ENCODE results near the gene SDK1.

Gene SDK1

GRCh38 chr7:3911685-3912084 lies 610.6 kb downstream of the SDK1 start:
- Histone ChIP-seq H2BK5ac (ENCODE audit: low read depth, low read length, poor library complexity, severe bottlenecking) (no peak overlapping the region), H3K4ac (ENCODE audit: low read depth in 1 of 2, low read length in 2 of 2) (no peak overlapping the region), H3K23ac (ENCODE audit: low read length in 2 of 2) (no peak overlapping the region), H3K14ac (ENCODE audit: low read length in 2 of 2) (no peak overlapping the region), H3K36me3 (ENCODE audit: control insufficient read depth in 1 of 2, insufficient read depth in 2 of 2, low read depth in 1 of 2, low read length in 2 of 2) (no peaks in the 10 kb centered on the region), H4K8ac (ENCODE audit: low read length) (no peak overlapping the region), H3K18ac (ENCODE audit: low read depth in 1 of 2, low read length in 2 of 2) (no peak overlapping the region), H2BK12ac (ENCODE audit: low read length in 2 of 2) (no peak overlapping the region), H3K27me3 (ENCODE audit: control insufficient read depth in 1 of 2, insufficient read depth in 1 of 2, low read length in 2 of 2) (no peaks in the 10 kb centered on the region), H3K79me1 (replicated peaks; ENCODE audit: low read length, poor library complexity, severe bottlenecking) (no peaks in the 10 kb centered on the region), H2BK120ac (ENCODE audit: low read depth, low read length) (no peak overlapping the region), H3K4me3 (ENCODE audit: insufficient read depth in 1 of 2, low read depth in 1 of 2, low read length in 2 of 2) (no peak overlapping the region), H3K9me3 (ENCODE audit: control insufficient read depth, low read length) (no peaks in the 10 kb centered on the region), H2AK5ac (ENCODE audit: low read length, severe bottlenecking) (no peak overlapping the region), H3K9ac (ENCODE audit: low read length) (no peak overlapping the region), H2BK15ac (ENCODE audit: low read depth, poor library complexity, severe bottlenecking) (no peak overlapping the region), H3K4me1 (ENCODE audit: control insufficient read depth, insufficient read depth, low read depth, low read length) (peaks cover 12% of the 10 kb centered on the region), H3K27ac (ENCODE audit: low read length, poor library complexity, severe bottlenecking) (no peak overlapping the region), H3K4me2 (ENCODE audit: low read length, poor library complexity, severe bottlenecking) (no peak overlapping the region), H2AFZ (ENCODE audit: low read depth, low read length) (no peak overlapping the region), H4K91ac (ENCODE audit: low read length) (no peak overlapping the region)
- 77% methylated on average over 4 of the region's 4 CpGs for WGBS
- DNase-seq: no peak

DNA sequence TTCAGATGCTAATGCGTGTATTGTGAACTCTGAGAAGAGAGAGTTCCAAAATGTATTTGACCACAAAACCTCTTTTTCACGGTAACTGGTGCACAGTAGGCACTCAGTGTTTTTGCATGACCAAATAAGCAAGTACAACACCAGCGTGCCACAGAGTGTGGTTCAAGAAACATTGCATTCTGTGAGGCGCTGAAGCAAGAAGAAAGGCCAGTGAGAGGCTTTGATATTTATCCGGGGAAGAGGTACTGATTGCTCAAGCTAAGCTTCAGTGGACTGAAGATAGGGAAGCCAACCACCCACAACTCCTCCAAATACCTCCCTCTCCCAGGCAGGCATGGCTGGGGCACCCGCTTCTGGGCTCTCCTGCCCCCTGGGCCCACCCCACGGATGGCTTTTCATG lies 611.2 kb downstream of the SDK1 start:
- DNase-seq: no peak
- H2BK12ac ChIP-seq (ENCODE audit: low read length in 2 of 2): no peak overlapping the region
- no peak overlapping the region for H2BK120ac ChIP-seq (ENCODE audit: low read depth, low read length)
- no peak overlapping the region for H4K8ac ChIP-seq (ENCODE audit: low read length)
- no peak overlapping the region for H3K9ac ChIP-seq (ENCODE audit: low read length)
- no peak overlapping the region for H3K14ac ChIP-seq (ENCODE audit: low read length in 2 of 2)
- H3K27ac ChIP-seq (ENCODE audit: low read length, poor library complexity, severe bottlenecking): no peak overlapping the region
- H2BK15ac ChIP-seq (ENCODE audit: low read depth, poor library complexity, severe bottlenecking): no peak overlapping the region
- H2AFZ ChIP-seq (ENCODE audit: low read depth, low read length): no peak overlapping the region
- no peak overlapping the region for H3K4me2 ChIP-seq (ENCODE audit: low read length, poor library complexity, severe bottlenecking)
- no peaks in the 10 kb centered on the region for H3K36me3 ChIP-seq (ENCODE audit: control insufficient read depth in 1 of 2, insufficient read depth in 2 of 2, low read depth in 1 of 2, low read length in 2 of 2)
- H3K23ac ChIP-seq (ENCODE audit: low read length in 2 of 2): no peak overlapping the region
- H2BK5ac ChIP-seq (ENCODE audit: low read depth, low read length, poor library complexity, severe bottlenecking): no peak overlapping the region
- no peak overlapping the region for H3K18ac ChIP-seq (ENCODE audit: low read depth in 1 of 2, low read length in 2 of 2)
- H3K4me1 ChIP-seq (ENCODE audit: control insufficient read depth, insufficient read depth, low read depth, low read length): peaks cover 12% of the 10 kb centered on the region
- H2AK5ac ChIP-seq (ENCODE audit: low read length, severe bottlenecking): no peak overlapping the region
- H3K4me3 ChIP-seq (ENCODE audit: insufficient read depth in 1 of 2, low read depth in 1 of 2, low read length in 2 of 2): no peak overlapping the region
- H3K4ac ChIP-seq (ENCODE audit: low read depth in 1 of 2, low read length in 2 of 2): no peak overlapping the region
- 96% methylated on average over 4 of the region's 7 CpGs for WGBS
- no peaks in the 10 kb centered on the region for H3K79me1 ChIP-seq (replicated peaks; ENCODE audit: low read length, poor library complexity, severe bottlenecking)
- H4K91ac ChIP-seq (ENCODE audit: low read length): no peak overlapping the region
- no peaks in the 10 kb centered on the region for H3K27me3 ChIP-seq (ENCODE audit: control insufficient read depth in 1 of 2, insufficient read depth in 1 of 2, low read length in 2 of 2)
- no peaks in the 10 kb centered on the region for H3K9me3 ChIP-seq (ENCODE audit: control insufficient read depth, low read length)

DNA sequence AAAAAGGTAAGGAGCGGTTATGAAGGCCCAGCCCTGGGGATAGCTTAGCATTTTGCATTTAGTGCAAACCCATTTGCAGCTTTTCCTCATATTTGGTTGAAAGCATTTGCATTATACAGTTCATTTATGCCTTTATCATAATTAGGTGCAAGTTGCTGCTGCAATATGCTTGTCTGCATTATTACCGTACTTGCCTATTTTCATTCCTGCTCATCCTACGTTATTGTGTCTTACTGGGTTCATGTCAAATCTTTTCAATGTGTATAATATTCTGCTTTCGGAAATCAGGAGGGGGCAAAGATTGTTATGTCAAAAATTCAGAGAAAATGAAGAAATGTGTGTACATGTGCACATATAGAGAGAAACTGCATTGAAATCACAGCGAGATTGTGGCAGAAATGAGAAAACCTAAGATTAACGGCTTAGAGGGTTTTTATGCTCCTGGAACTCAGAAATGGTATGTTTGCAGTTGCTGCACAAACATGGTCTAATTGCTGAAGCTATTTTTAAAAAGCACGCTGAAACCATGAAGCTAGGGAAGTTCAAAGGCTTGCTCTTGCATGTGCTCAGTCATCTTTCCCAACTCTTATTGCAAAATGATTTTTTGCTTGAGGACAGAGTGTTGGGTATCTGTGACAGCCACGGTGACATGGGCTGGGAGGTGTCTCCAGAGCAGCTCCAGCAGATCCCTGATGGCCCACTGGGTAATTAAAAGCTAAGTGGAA lies 613.2 kb downstream of the SDK1 start:
- Histone ChIP-seq H3K27ac (ENCODE audit: low read length, poor library complexity, severe bottlenecking) (no peak overlapping the region), H3K23ac (ENCODE audit: low read length in 2 of 2) (no peak overlapping the region), H3K4me1 (ENCODE audit: control insufficient read depth, insufficient read depth, low read depth, low read length) (peaks cover 11% of the 10 kb centered on the region), H3K4me2 (ENCODE audit: low read length, poor library complexity, severe bottlenecking) (no peak overlapping the region), H2BK5ac (ENCODE audit: low read depth, low read length, poor library complexity, severe bottlenecking) (no peak overlapping the region), H3K18ac (ENCODE audit: low read depth in 1 of 2, low read length in 2 of 2) (no peak overlapping the region), H3K9me3 (ENCODE audit: control insufficient read depth, low read length) (no peaks in the 10 kb centered on the region), H3K79me1 (replicated peaks; ENCODE audit: low read length, poor library complexity, severe bottlenecking) (no peaks in the 10 kb centered on the region), H3K9ac (ENCODE audit: low read length) (no peak overlapping the region), H3K36me3 (ENCODE audit: control insufficient read depth in 1 of 2, insufficient read depth in 2 of 2, low read depth in 1 of 2, low read length in 2 of 2) (peaks cover 0 to 2% of the 10 kb centered on the region in 2 experiments), H3K4me3 (ENCODE audit: insufficient read depth in 1 of 2, low read depth in 1 of 2, low read length in 2 of 2) (no peak overlapping the region), H2BK120ac (ENCODE audit: low read depth, low read length) (no peak overlapping the region), H3K14ac (ENCODE audit: low read length in 2 of 2) (no peak overlapping the region), H3K27me3 (ENCODE audit: control insufficient read depth in 1 of 2, insufficient read depth in 1 of 2, low read length in 2 of 2) (no peaks in the 10 kb centered on the region), H3K4ac (ENCODE audit: low read depth in 1 of 2, low read length in 2 of 2) (no peak overlapping the region), H2BK12ac (ENCODE audit: low read length in 2 of 2) (no peak overlapping the region), H2AK5ac (ENCODE audit: low read length, severe bottlenecking) (no peak overlapping the region), H4K8ac (ENCODE audit: low read length) (no peak overlapping the region), H4K91ac (ENCODE audit: low read length) (no peak overlapping the region), H2BK15ac (ENCODE audit: low read depth, poor library complexity, severe bottlenecking) (no peak overlapping the region), H2AFZ (ENCODE audit: low read depth, low read length) (no peak overlapping the region)
- peak; percentile 24 for DNase-seq
- 97% methylated on average over 8 of the region's 8 CpGs for WGBS

DNA sequence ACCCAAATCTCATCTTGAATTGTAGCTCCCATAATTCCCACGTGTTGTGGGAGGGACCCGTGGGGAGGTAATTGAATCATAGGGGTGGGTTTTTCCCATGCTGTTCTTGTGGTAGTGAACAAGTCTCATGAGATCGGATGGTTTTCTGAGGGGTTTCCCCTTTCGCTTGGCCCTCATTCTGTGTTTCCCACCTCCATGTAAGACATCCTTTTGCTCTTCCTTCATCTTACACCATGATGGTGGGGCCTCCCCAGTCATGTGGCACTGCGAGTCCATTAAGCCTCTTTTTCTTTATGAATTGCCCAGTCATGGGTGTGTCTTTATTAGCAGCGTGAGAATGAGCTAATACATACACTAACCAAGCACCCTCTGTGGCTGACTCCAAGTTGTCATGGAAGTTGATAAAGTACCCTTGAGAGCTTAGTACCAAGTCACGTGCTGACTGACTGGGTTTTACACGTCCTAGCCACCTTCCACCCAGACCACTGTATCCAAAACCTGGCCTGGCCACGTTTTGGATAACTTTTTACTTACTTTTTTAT lies 614.4 kb downstream of the SDK1 start:
- Histone ChIP-seq H3K4me1 (ENCODE audit: control insufficient read depth, insufficient read depth, low read depth, low read length) (peaks cover 17% of the 10 kb centered on the region), H3K27me3 (ENCODE audit: control insufficient read depth in 1 of 2, insufficient read depth in 1 of 2, low read length in 2 of 2) (no peaks in the 10 kb centered on the region), H2BK12ac (ENCODE audit: low read length in 2 of 2) (no peak overlapping the region), H3K36me3 (ENCODE audit: control insufficient read depth in 1 of 2, insufficient read depth in 2 of 2, low read depth in 1 of 2, low read length in 2 of 2) (peaks cover 0 to 2% of the 10 kb centered on the region in 2 experiments), H3K23ac (ENCODE audit: low read length in 2 of 2) (no peak overlapping the region), H4K8ac (ENCODE audit: low read length) (peak overlapping the region; percentile 67), H3K79me1 (replicated peaks; ENCODE audit: low read length, poor library complexity, severe bottlenecking) (no peaks in the 10 kb centered on the region), H2BK5ac (ENCODE audit: low read depth, low read length, poor library complexity, severe bottlenecking) (no peak overlapping the region), H3K18ac (ENCODE audit: low read depth in 1 of 2, low read length in 2 of 2) (no peak overlapping the region), H3K4me3 (ENCODE audit: insufficient read depth in 1 of 2, low read depth in 1 of 2, low read length in 2 of 2) (no peak overlapping the region), H3K27ac (ENCODE audit: low read length, poor library complexity, severe bottlenecking) (no peak overlapping the region), H2AFZ (ENCODE audit: low read depth, low read length) (no peak overlapping the region), H3K4me2 (ENCODE audit: low read length, poor library complexity, severe bottlenecking) (no peak overlapping the region), H3K9ac (ENCODE audit: low read length) (no peak overlapping the region), H2AK5ac (ENCODE audit: low read length, severe bottlenecking) (no peak overlapping the region), H3K4ac (ENCODE audit: low read depth in 1 of 2, low read length in 2 of 2) (no peak overlapping the region), H2BK15ac (ENCODE audit: low read depth, poor library complexity, severe bottlenecking) (peak overlapping the region; percentile 26), H3K14ac (ENCODE audit: low read length in 2 of 2) (no peak overlapping the region), H4K91ac (ENCODE audit: low read length) (no peak overlapping the region), H2BK120ac (ENCODE audit: low read depth, low read length) (no peak overlapping the region), H3K9me3 (ENCODE audit: control insufficient read depth, low read length) (no peaks in the 10 kb centered on the region)
- 93% methylated on average over 5 of the region's 9 CpGs for WGBS
- DNase-seq: peak; percentile 29

Data from mesenchymal stem cell (in vitro differentiated cells and primary cell).